CD4-positive, alpha-beta memory T cell (primary cell): ENCODE measurements around the gene CTSZ. TPM values are rescaled to one million over a fixed set of nuclear protein-coding genes. Genes with fewer than 3 reads are reported as not detected.

Source experiments
- CTCF ChIA-PET: fragments of 350-600 bp; sonication (Branson Sonifier 250); formaldehyde crosslinking; loops from one replicate; lab custom pipeline; 2021; ENCODE audit warnings: inconsistent platforms; ENCODE audit not compliant: partially characterized antibody; lab: Charles Lee
- POLR2A ChIA-PET: fragments of 350-600 bp; sonication (Branson Sonifier 250); formaldehyde crosslinking; loops from one replicate; lab custom pipeline; 2021; ENCODE audit not compliant: partially characterized antibody; lab: Charles Lee
- DNase-seq, 5 donors: peaks; one replicate each; pipeline versions ENCODE4 v3.0.0 to v3.0.0-alpha.2; 2020 to 2022; ENCODE audit warnings: mixed read lengths in 1 of 5
- H3K27ac ChIP-seq: one replicate; pipeline ENCODE4 v1.7.0; 2013; ENCODE audit warnings: low read depth, low read length
- H3K27me3 ChIP-seq: 2 replicates; pipeline ENCODE4 v1.7.0; 2013; ENCODE audit warnings: mild to moderate bottlenecking, low read length, moderate library complexity; ENCODE audit not compliant: insufficient read depth
- H3K36me3 ChIP-seq: 2 replicates; pipeline ENCODE4 v1.7.0; 2013; ENCODE audit warnings: mild to moderate bottlenecking, low read length, moderate library complexity; ENCODE audit not compliant: insufficient read depth
- H3K4me1 ChIP-seq: 2 replicates; pipeline ENCODE4 v1.7.0; 2013; ENCODE audit warnings: mild to moderate bottlenecking, low read length, moderate library complexity; ENCODE audit not compliant: insufficient read depth
- H3K4me3 ChIP-seq, 2 donors: one replicate each; pipeline ENCODE4 v1.7.0; 2013; ENCODE audit warnings: low read length in 2 of 2, mild to moderate bottlenecking in 1 of 2
- H3K9me3 ChIP-seq, 2 donors: one replicate each; pipeline ENCODE4 v1.7.0; 2013; ENCODE audit warnings: low read length in 2 of 2, control low read depth in 1 of 2; ENCODE audit not compliant: control insufficient read depth in 1 of 2
- H3K27ac Mint-ChIP-seq, 7 donors: one replicate each; pipeline ENCODE4 v1.8.0; 2020 to 2021; ENCODE audit warnings: mixed read lengths in 7 of 7, mild to moderate bottlenecking in 6 of 7, inconsistent platforms in 3 of 7, moderate library complexity in 3 of 7
- H3K27me3 Mint-ChIP-seq, 2 donors: one replicate each; pipeline ENCODE4 v1.8.0; 2020 to 2021; ENCODE audit warnings: mixed read lengths in 2 of 2
- H3K36me3 Mint-ChIP-seq, 2 donors: one replicate each; pipeline ENCODE4 v1.8.0; 2020 to 2021; ENCODE audit warnings: mixed read lengths in 2 of 2, inconsistent platforms in 1 of 2, mild to moderate bottlenecking in 1 of 2
- H3K4me1 Mint-ChIP-seq, 4 donors: one replicate each; pipeline ENCODE4 v1.8.0; 2020 to 2021; ENCODE audit warnings: mixed read lengths in 4 of 4, mild to moderate bottlenecking in 1 of 4
- H3K4me3 Mint-ChIP-seq, 8 donors: one replicate each; pipeline ENCODE4 v1.8.0; 2020 to 2021; ENCODE audit warnings: mixed read lengths in 8 of 8, mild to moderate bottlenecking in 7 of 8, moderate library complexity in 6 of 8, inconsistent platforms in 3 of 8
- H3K9me3 Mint-ChIP-seq, 8 donors: one replicate each; pipeline ENCODE4 v1.8.0; 2020 to 2021; ENCODE audit warnings: mixed read lengths in 8 of 8, mild to moderate bottlenecking in 5 of 8, inconsistent platforms in 3 of 8, moderate library complexity in 1 of 8
- intact Hi-C: fragments of 100-400 bp; cut with micrococcal nuclease; formaldehyde crosslinking; loops from one replicate; pipeline ENCODE4 v1.15.1; 2023
- polyA plus RNA-seq, 2 donors: library from polyadenylated mRNA; unstranded; fragments of 300-500 nt; fragmentation: Illumina TruSeq; gene quantifications; one replicate each; pipeline ENCODE4 v1.2.3, GENCODE V29; 2021
- total RNA-seq, 2 experiments: library from RNA; stranded (reverse); gene quantifications; one replicate each; pipeline ENCODE4 v1.2.3, GENCODE V29; 2021

The CTSZ gene
- total and polyA plus RNA-seq, 4 experiments from 2014 or later, result 0.76 to 37.3 (median 19.1) TPM

- peak overlapping the region in 1 of 2 donors; percentile 82 for H3K4me3 ChIP-seq
- Mint-ChIP-seq H3K36me3 (peaks cover 46 to 76% of the 10 kb centered on the region in 2 donors), H3K9me3 (peaks cover 0 to 2% (median 0%) of the 10 kb centered on the region in 8 donors), H3K4me1 (peaks cover 34 to 57% (median 46%) of the 10 kb centered on the region in 4 donors), H3K4me3 (peak overlapping the region; percentile 89 to 95 (median 92)), H3K27ac (peak overlapping the region; percentile 93 to 98 (median 96)), H3K27me3 (no peaks in the 10 kb centered on the region)
- DNase-seq, result no peak
- peak overlapping the region; percentile 82 for H3K27ac ChIP-seq
- ChIA-PET CTCF (interaction anchor here (0.6 to 1.6 kb wide), 3 partner anchors 41 to 400 kb away, joined by 3 read pairs; no protein-coding TSS in a partner anchor), POLR2A (interaction anchor here (1.1 to 3.8 kb wide), 15 partner anchors 9 to 1641 kb away, joined by 3 to 104 read pairs (median 8); partner anchors contain the start of genes NELFCD, PRELID3B, STX16 and VAPB)
- H3K36me3 ChIP-seq, result peaks cover 54% of the 10 kb centered on the region
- intact Hi-C loops, result loop anchor here (5.0 to 10.0 kb wide), 3 partner anchors 129 to 1638 kb away; partner anchors contain the start of genes RAB22A, RBM38 and ZNF831
- peaks cover 49% of the 10 kb centered on the region for H3K4me1 ChIP-seq
- no peaks in the 10 kb centered on the region for H3K9me3 ChIP-seq
- no peaks in the 10 kb centered on the region for H3K27me3 ChIP-seq
Observed at GRCh38 chr20:59033093-59033492, 26.0 kb upstream of the CTSZ start.

- Histone ChIP-seq H3K9me3 (no peaks in the 10 kb centered on the region), H3K4me1 (peaks cover 49% of the 10 kb centered on the region), H3K27me3 (no peaks in the 10 kb centered on the region), H3K4me3 (peak overlapping the region; percentile 18 to 82), H3K27ac (peak overlapping the region; percentile 82), H3K36me3 (peaks cover 50% of the 10 kb centered on the region)
- CTCF ChIA-PET, result interaction anchor here (0.7 to 2.0 kb wide), 9 partner anchors 8 to 148 kb away, joined by 3 to 6 read pairs (median 3); partner anchors contain the start of gene PRELID3B
- peak overlapping the region; percentile 93 to 98 (median 96) for H3K27ac Mint-ChIP-seq
- H3K4me3 Mint-ChIP-seq, result peak overlapping the region; percentile 89 to 95 (median 92)
- DNase-seq, result no peak
- peaks cover 37 to 61% (median 48%) of the 10 kb centered on the region in 4 donors for H3K4me1 Mint-ChIP-seq
- H3K36me3 Mint-ChIP-seq, result peaks cover 46 to 76% of the 10 kb centered on the region in 2 donors
- H3K27me3 Mint-ChIP-seq, result no peaks in the 10 kb centered on the region
- intact Hi-C loops, result loop anchor here (1.0 to 10.0 kb wide), 7 partner anchors 10 to 1638 kb away; partner anchors contain the start of genes NELFCD, PRELID3B, RAB22A and RBM38
- peaks cover 0 to 2% (median 0%) of the 10 kb centered on the region in 8 donors for H3K9me3 Mint-ChIP-seq
- POLR2A ChIA-PET, result interaction anchor here (0.7 to 3.8 kb wide), 42 partner anchors 9 to 1640 kb away, joined by 3 to 104 read pairs (median 4); partner anchors contain the start of genes NELFCD, PRELID3B, STX16 and VAPB
Observed at GRCh38 chr20:59032713-59033059, 25.6 kb upstream of the CTSZ start.

DNA sequence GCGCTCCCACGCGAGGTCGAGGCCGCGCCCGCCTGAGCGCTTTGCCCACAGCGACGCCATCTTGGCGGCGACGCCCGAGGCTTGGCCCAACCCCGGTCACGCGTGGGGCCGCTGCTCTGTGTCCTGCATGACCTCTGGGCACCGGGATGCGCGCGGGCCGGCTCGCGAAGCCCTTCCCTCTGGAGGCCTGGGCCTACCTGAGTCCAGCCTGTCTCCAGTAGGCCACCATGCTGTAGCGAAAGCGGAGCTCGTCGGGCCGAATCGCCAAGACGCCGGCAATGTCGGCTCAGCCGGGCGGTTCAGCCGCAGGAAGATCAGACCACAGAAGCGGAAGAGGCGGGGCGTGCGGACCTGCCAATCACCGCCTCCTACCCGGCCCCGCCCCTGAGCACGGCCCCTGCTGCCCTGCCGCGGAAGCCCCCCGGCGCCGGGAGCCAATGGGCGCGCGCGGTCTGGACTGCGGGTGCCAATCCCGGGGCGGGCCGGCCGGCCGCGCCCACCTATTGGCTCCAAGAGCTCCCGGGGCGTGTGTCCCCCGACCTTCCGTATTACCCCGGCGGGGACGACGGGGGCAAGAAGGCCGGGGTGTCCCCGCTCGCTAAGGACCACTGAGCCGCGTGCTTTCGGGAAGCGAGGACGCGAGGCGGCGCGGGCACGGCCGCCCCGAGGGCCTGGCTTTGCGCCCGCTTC is 25.1 kb upstream of the CTSZ start, which contains the start of gene ATP5F1E:
Gene ATP5F1E, minus strand, starts transcription at position 313 of the 690 bp plus-strand sequence. Its CDS starts 84 bp downstream, at position 229.
- peaks cover 48 to 74% of the 10 kb centered on the region in 2 donors for H3K36me3 Mint-ChIP-seq
- intact Hi-C loops, result loop anchor here (1.0 to 10.0 kb wide), 7 partner anchors 10 to 1637 kb away; partner anchors contain the start of genes NELFCD, PRELID3B, RAB22A and RBM38
- peak within 1 kb of the TSS; percentile 94 to 98 (median 96) for H3K27ac Mint-ChIP-seq
- H3K27me3 Mint-ChIP-seq, result no peaks in the 10 kb centered on the region
- ChIA-PET POLR2A (interaction anchor here (0.5 to 3.8 kb wide), 48 partner anchors 9 to 1640 kb away, joined by 3 to 104 read pairs (median 4); partner anchors contain the start of genes GNAS, NELFCD, PRELID3B and STX16), CTCF (interaction anchor here (0.7 to 2.0 kb wide), 11 partner anchors 9 to 175 kb away, joined by 3 to 6 read pairs (median 3); partner anchors contain the start of gene PRELID3B)
- H3K4me1 Mint-ChIP-seq, result peaks cover 42 to 63% (median 52%) of the 10 kb centered on the region in 4 donors
- Histone ChIP-seq H3K4me3 (peak within 1 kb of the TSS; percentile 71 to 82), H3K36me3 (peaks cover 50% of the 10 kb centered on the region), H3K9me3 (no peaks in the 10 kb centered on the region), H3K4me1 (peaks cover 50% of the 10 kb centered on the region), H3K27me3 (no peaks in the 10 kb centered on the region), H3K27ac (peak within 1 kb of the TSS; percentile 82)
- peak within 1 kb of the TSS; percentile 91 to 97 (median 94) for H3K4me3 Mint-ChIP-seq
- peaks cover 0 to 2% (median 0%) of the 10 kb centered on the region in 8 donors for H3K9me3 Mint-ChIP-seq
- peak; percentile 96 to 97 (median 96) for DNase-seq

GRCh38 chr20:59031564-59032022 is 24.5 kb upstream of the CTSZ start:
- H3K9me3 Mint-ChIP-seq, result peaks cover 0 to 2% (median 0%) of the 10 kb centered on the region in 8 donors
- H3K36me3 ChIP-seq, result peaks cover 50% of the 10 kb centered on the region
- ChIA-PET POLR2A (interaction anchor here (0.5 to 3.8 kb wide), 38 partner anchors 8 to 1633 kb away, joined by 3 to 104 read pairs (median 4); partner anchors contain the start of genes GNAS, NELFCD, PRELID3B and STX16), CTCF (interaction anchor here (0.8 to 2.0 kb wide), 9 partner anchors 9 to 176 kb away, joined by 3 to 6 read pairs (median 3); no protein-coding TSS in a partner anchor)
- H3K27ac Mint-ChIP-seq, result peak overlapping the region; percentile 93 to 96 (median 96)
- H3K4me1 ChIP-seq, result peaks cover 56% of the 10 kb centered on the region
- H3K9me3 ChIP-seq, result no peaks in the 10 kb centered on the region
- H3K27me3 Mint-ChIP-seq, result no peaks in the 10 kb centered on the region
- DNase-seq, result peak in 4 of 5 donors; percentile 30 to 61 (median 37)
- peak overlapping the region; percentile 82 for H3K27ac ChIP-seq
- peak overlapping the region; percentile 71 to 82 for H3K4me3 ChIP-seq
- intact Hi-C loops, result loop anchor here (1.0 to 10.0 kb wide), 7 partner anchors 11 to 1637 kb away; partner anchors contain the start of genes NELFCD, PRELID3B, RAB22A and RBM38
- H3K36me3 Mint-ChIP-seq, result peaks cover 48 to 74% of the 10 kb centered on the region in 2 donors
- no peaks in the 10 kb centered on the region for H3K27me3 ChIP-seq
- peak overlapping the region; percentile 91 to 97 (median 94) for H3K4me3 Mint-ChIP-seq
- H3K4me1 Mint-ChIP-seq, result peaks cover 43 to 63% (median 53%) of the 10 kb centered on the region in 4 donors

GRCh38 chr20:59030911-59031563 is 24.0 kb upstream of the CTSZ start:
- no peaks in the 10 kb centered on the region for H3K27me3 ChIP-seq
- no peak for DNase-seq
- H3K4me1 ChIP-seq, result peaks cover 61% of the 10 kb centered on the region
- Mint-ChIP-seq H3K27ac (peak overlapping the region; percentile 93 to 96 (median 96)), H3K9me3 (peaks cover 0 to 2% (median 0%) of the 10 kb centered on the region in 8 donors), H3K27me3 (no peaks in the 10 kb centered on the region), H3K4me3 (peak overlapping the region; percentile 91 to 97 (median 94)), H3K4me1 (peaks cover 48 to 69% (median 58%) of the 10 kb centered on the region in 4 donors), H3K36me3 (peaks cover 50 to 75% of the 10 kb centered on the region in 2 donors)
- ChIA-PET CTCF (interaction anchor here (0.8 to 2.0 kb wide), 7 partner anchors 10 to 176 kb away, joined by 3 to 6 read pairs (median 3); no protein-coding TSS in a partner anchor), POLR2A (interaction anchor here (1.0 to 3.8 kb wide), 20 partner anchors 8 to 379 kb away, joined by 3 to 104 read pairs (median 12); partner anchors contain the start of genes NELFCD, PRELID3B, STX16 and ZNF831)
- H3K27ac ChIP-seq, result peak overlapping the region; percentile 82
- H3K36me3 ChIP-seq, result peaks cover 50% of the 10 kb centered on the region
- H3K4me3 ChIP-seq, result peak overlapping the region; percentile 71 to 82
- intact Hi-C loops, result loop anchor here (5.0 to 10.0 kb wide), 3 partner anchors 131 to 1636 kb away; partner anchors contain the start of genes RAB22A, RBM38 and ZNF831
- no peaks in the 10 kb centered on the region for H3K9me3 ChIP-seq

GRCh38 chr20:59028812-59029211 is 21.8 kb upstream of the CTSZ start:
- Histone ChIP-seq H3K4me3 (no peak overlapping the region), H3K36me3 (peaks cover 60% of the 10 kb centered on the region), H3K27ac (peak overlapping the region; percentile 11), H3K9me3 (no peaks in the 10 kb centered on the region), H3K4me1 (peaks cover 62% of the 10 kb centered on the region), H3K27me3 (no peaks in the 10 kb centered on the region)
- intact Hi-C loops, result no loop called here
- Mint-ChIP-seq H3K27ac (peak overlapping the region; percentile 40 to 86 (median 74)), H3K9me3 (peaks cover 0 to 2% (median 0%) of the 10 kb centered on the region in 8 donors), H3K27me3 (no peaks in the 10 kb centered on the region), H3K4me3 (peak overlapping the region; percentile 33 to 96 (median 54)), H3K4me1 (peaks cover 47 to 74% (median 61%) of the 10 kb centered on the region in 4 donors), H3K36me3 (peaks cover 57 to 77% of the 10 kb centered on the region in 2 donors)
- no peak for DNase-seq
- ChIA-PET POLR2A (interaction anchor here (0.6 to 1.0 kb wide), 2 partner anchors 18 to 47 kb away, joined by 3 read pairs; no protein-coding TSS in a partner anchor), CTCF (no interaction called here)
